Endothelial cell (in vitro differentiated cells): ENCODE results near the gene ECPAS. TPM values are rescaled to one million over a fixed set of nuclear protein-coding genes. Genes with fewer than 3 reads are reported as not detected.

Experiments
- DNase-seq: peaks from one replicate; pipeline ENCODE4 v3.0.0; 2021; ENCODE audit warnings: low spot score
- H3K27ac Mint-ChIP-seq: one replicate; pipeline ENCODE4 v1.8.0; 2021; ENCODE audit warnings: mixed read lengths, inconsistent platforms; ENCODE audit not compliant: unreplicated experiment
- H3K27me3 Mint-ChIP-seq: one replicate; pipeline ENCODE4 v1.8.0; 2021; ENCODE audit warnings: mild to moderate bottlenecking, moderate library complexity, mixed read lengths, inconsistent platforms; ENCODE audit not compliant: unreplicated experiment
- H3K36me3 Mint-ChIP-seq: one replicate; pipeline ENCODE4 v1.8.0; 2021; ENCODE audit warnings: mild to moderate bottlenecking, low read depth, mixed read lengths, inconsistent platforms; ENCODE audit not compliant: unreplicated experiment
- H3K4me1 Mint-ChIP-seq: one replicate; pipeline ENCODE4 v1.8.0; 2021; ENCODE audit warnings: mild to moderate bottlenecking, mixed read lengths, inconsistent platforms; ENCODE audit not compliant: unreplicated experiment
- H3K4me3 Mint-ChIP-seq: one replicate; pipeline ENCODE4 v1.8.0; 2021; ENCODE audit warnings: mild to moderate bottlenecking, mixed read lengths, inconsistent platforms; ENCODE audit not compliant: unreplicated experiment
- H3K9me3 Mint-ChIP-seq: one replicate; pipeline ENCODE4 v1.8.0; 2021; ENCODE audit warnings: mixed read lengths, inconsistent platforms; ENCODE audit not compliant: unreplicated experiment
- CTCF ChIP-seq: fragments of 200-600 bp; sonication (generic); IDR thresholded peaks from one replicate; pipeline ENCODE4 v1.5.0; 2021; ENCODE audit warnings: antibody characterized with exemption; ENCODE audit not compliant: unreplicated experiment
- total RNA-seq: library from RNA; stranded (reverse); fragmentation: NEBNext Ultra II Directional; extraction: Animal tissue kit (Norgen Biotek cat#: 25700); gene quantifications from one replicate; pipeline ENCODE4 v1.2.1, GENCODE V29; 2021; ENCODE audit not compliant: unreplicated experiment

Gene ECPAS
- total RNA-seq, 1 donor from 2014 or later = 111 TPM

- TF ChIP-seq CTCF = no peak
- Mint-ChIP-seq H3K27ac (no peak overlapping the region), H3K9me3 (no peaks in the 10 kb centered on the region), H3K27me3 (no peaks in the 10 kb centered on the region), H3K36me3 (no peaks in the 10 kb centered on the region), H3K4me1 (no peaks in the 10 kb centered on the region), H3K4me3 (no peak overlapping the region)
- DNase-seq = no peak
These were observed 167.4 kb downstream of the ECPAS start for GRCh38 chr9:111316796-111317195.

Other genes starting within 250 kb of the ECPAS start
- gene OR2K2, start 154.2 kb downstream of the ECPAS start, total RNA-seq = not detected
- gene ZNF483, start 40.8 kb upstream of the ECPAS start, total RNA-seq = 24.0 TPM
- gene PTGR1, start 115.3 kb upstream of the ECPAS start, total RNA-seq = 45.7 TPM
- 3.9 TPM for gene DNAJC25, start 147.0 kb upstream of the ECPAS start, total RNA-seq
- gene GNG10, start 177.2 kb upstream of the ECPAS start, total RNA-seq = 60.4 TPM